22Rv1 (cell line): ENCODE results near the gene WDR48.

Experiments used
- CTCF ChIP-seq: fragments of 450-650 bp; IDR thresholded peaks from 2 replicates; pipeline ENCODE4 v1.5.1; 2017; ENCODE audit warnings: mild to moderate bottlenecking
- ZFX ChIP-seq: fragments of 450-650 bp; IDR thresholded peaks from 2 replicates; pipeline ENCODE4 v1.6.1; 2017; ENCODE audit warnings: antibody characterized with exemption, borderline replicate concordance

DNA sequence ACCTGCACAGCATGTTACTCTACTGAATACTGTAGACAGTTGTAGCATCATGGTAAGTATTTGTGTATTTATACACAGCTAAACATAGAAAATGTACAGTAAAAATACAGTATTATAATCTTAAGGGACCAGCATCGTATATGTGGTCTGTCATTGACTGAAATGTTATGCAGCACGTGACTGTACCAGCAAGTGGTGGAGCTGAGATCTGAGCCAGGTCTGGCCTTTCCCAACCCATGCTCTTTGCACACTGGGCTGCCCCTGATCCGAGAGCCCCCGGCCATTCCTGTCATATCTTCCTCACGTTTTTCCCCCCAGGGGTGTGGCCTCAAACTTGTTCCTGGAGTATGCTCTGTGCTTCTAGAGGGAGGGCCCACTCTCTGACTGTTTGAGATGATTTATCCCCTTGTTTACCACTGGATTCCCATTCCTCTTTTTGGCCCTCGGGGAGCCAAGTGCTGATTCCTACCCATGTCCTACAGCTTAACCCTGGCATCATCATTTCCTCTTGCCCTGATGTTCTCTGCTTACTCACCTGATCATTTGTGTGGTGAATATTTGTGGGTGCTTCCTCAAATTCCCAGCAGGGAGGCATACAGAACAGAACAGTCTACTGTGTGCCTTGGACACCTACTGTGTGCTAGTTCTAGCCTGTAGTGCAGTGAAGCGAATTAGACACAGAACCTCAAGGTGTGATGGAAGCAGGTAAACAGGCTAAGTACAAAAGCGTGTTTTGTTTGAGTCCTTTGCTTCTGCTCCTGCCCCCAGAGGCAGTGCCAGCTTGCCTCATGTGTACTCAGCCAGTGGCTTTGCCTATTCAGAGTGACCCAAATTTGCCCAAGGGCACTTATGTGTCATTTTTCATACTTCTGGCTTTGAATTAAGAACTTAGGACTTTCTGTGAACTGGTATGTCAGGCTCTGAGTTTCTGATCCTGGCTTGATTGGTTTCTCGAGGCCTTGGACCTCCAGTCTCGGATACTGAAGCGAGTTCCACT lies 80.6 kb downstream of the WDR48 start:
- TF ChIP-seq CTCF (no peak), ZFX (no peak)
